Hepatocyte (in vitro differentiated cells): Measurements from ENCODE around the gene PTPRD. TPM values are rescaled to one million over a fixed set of nuclear protein-coding genes. Genes with fewer than 3 reads are reported as not detected.

ENCODE experiments used
- DNase-seq: peaks from one replicate; pipeline ENCODE4 v3.0.0-alpha.2; 2016; ENCODE audit warnings: low spot score
- H2AFZ ChIP-seq: fragments of 200-600 bp; sonication (generic); 2 replicates; pipeline ENCODE4 v1.6.0; 2016; ENCODE audit warnings: antibody characterized with exemption, mild to moderate bottlenecking
- H3K27ac ChIP-seq: fragments of 200-600 bp; sonication (generic); 2 replicates; pipeline ENCODE4 v1.5.1; 2016; ENCODE audit warnings: mild to moderate bottlenecking
- H3K27me3 ChIP-seq: fragments of 200-600 bp; sonication (generic); 2 replicates; pipeline ENCODE4 v1.6.1; 2016
- H3K36me3 ChIP-seq: fragments of 200-600 bp; sonication (generic); replicated peaks from 2 replicates; pipeline ENCODE4 v1.5.1; 2016; ENCODE audit warnings: low read depth; ENCODE audit not compliant: insufficient read depth
- H3K4me1 ChIP-seq: fragments of 200-600 bp; sonication (generic); 2 replicates; pipeline ENCODE4 v1.5.1; 2016; ENCODE audit warnings: mild to moderate bottlenecking, moderate library complexity; ENCODE audit not compliant: insufficient read depth
- H3K4me2 ChIP-seq: fragments of 200-600 bp; sonication (generic); 2 replicates; pipeline ENCODE4 v1.6.0; 2016
- H3K4me3 ChIP-seq: fragments of 200-600 bp; sonication (generic); 2 replicates; pipeline ENCODE4 v1.5.1; 2016; ENCODE audit warnings: mild to moderate bottlenecking
- H3K79me2 ChIP-seq: fragments of 200-600 bp; sonication (generic); 2 replicates; pipeline ENCODE4 v1.6.0; 2017; ENCODE audit warnings: mild to moderate bottlenecking
- H3K9me2 ChIP-seq: fragments of 200-600 bp; sonication (generic); replicated peaks from 2 replicates; pipeline ENCODE4 v1.6.0; 2017; ENCODE audit warnings: mild to moderate bottlenecking; ENCODE audit not compliant: insufficient read depth
- H3K9me3 ChIP-seq: fragments of 200-600 bp; sonication (generic); 2 replicates; pipeline ENCODE4 v1.5.1; 2016; ENCODE audit warnings: low read depth, mild to moderate bottlenecking
- H4K20me1 ChIP-seq: fragments of 200-600 bp; sonication (generic); 2 replicates; pipeline ENCODE4 v1.6.0; 2016; ENCODE audit warnings: mild to moderate bottlenecking; ENCODE audit not compliant: insufficient read depth, poor library complexity, severe bottlenecking
- EZH2 ChIP-seq: fragments of 200-600 bp; sonication (generic); IDR thresholded peaks from 2 replicates; pipeline ENCODE4 v1.6.1; 2016; ENCODE audit warnings: antibody characterized with exemption, mild to moderate bottlenecking, borderline replicate concordance
- EZH2phosphoT487 ChIP-seq: fragments of 200-600 bp; sonication (generic); IDR thresholded peaks from one replicate; pipeline ENCODE4 v1.6.1; 2018; ENCODE audit warnings: antibody characterized with exemption, mild to moderate bottlenecking, low read depth, moderate library complexity; ENCODE audit not compliant: unreplicated experiment, severe bottlenecking
- WGBS: methylation state at CpG from one replicate; pipeline ENCODE4 v1.1.6; 2016; ENCODE audit warnings: low lambda C conversion rate; ENCODE audit errors: missing lambda C conversion rate; 5-methylcytosine and 5-hydroxymethylcytosine counted together
- polyA plus RNA-seq: library from polyadenylated mRNA; unstranded; fragments of >200 nt; fragmentation: Nextera tagmentation; extraction: Ambion mirVana; gene quantifications from 2 replicates; pipeline ENCODE4 v1.2.1, GENCODE V29; 2016
- total RNA-seq: library from RNA; depleted of rRNA; stranded (reverse); fragments of >200 nt; gene quantifications from 2 replicates; pipeline ENCODE4 v1.2.3, GENCODE V29; 2014
- TF ChIP-seq, protein P1 (sequence below): fragments of 200-600 bp; sonication (generic); IDR thresholded peaks from 2 replicates; pipeline ENCODE4 v1.5.1; 2016; ENCODE audit warnings: antibody characterized with exemption, mild to moderate bottlenecking; ENCODE audit not compliant: poor library complexity

The PTPRD gene
- total and polyA plus RNA-seq, 2 experiments from 2014 or later: 6.5 to 77.6 TPM

- no peaks in the 10 kb centered on the region for H3K79me2 ChIP-seq
- H3K36me3 ChIP-seq: no peaks in the 10 kb centered on the region
- WGBS: 69% methylated on average over 8 of the region's 8 CpGs
- H3K9me2 ChIP-seq: no peaks in the 10 kb centered on the region
- no peaks in the 10 kb centered on the region for H3K4me1 ChIP-seq
- no peak for TF ChIP-seq EZH2
- TF ChIP-seq, protein P1, sequence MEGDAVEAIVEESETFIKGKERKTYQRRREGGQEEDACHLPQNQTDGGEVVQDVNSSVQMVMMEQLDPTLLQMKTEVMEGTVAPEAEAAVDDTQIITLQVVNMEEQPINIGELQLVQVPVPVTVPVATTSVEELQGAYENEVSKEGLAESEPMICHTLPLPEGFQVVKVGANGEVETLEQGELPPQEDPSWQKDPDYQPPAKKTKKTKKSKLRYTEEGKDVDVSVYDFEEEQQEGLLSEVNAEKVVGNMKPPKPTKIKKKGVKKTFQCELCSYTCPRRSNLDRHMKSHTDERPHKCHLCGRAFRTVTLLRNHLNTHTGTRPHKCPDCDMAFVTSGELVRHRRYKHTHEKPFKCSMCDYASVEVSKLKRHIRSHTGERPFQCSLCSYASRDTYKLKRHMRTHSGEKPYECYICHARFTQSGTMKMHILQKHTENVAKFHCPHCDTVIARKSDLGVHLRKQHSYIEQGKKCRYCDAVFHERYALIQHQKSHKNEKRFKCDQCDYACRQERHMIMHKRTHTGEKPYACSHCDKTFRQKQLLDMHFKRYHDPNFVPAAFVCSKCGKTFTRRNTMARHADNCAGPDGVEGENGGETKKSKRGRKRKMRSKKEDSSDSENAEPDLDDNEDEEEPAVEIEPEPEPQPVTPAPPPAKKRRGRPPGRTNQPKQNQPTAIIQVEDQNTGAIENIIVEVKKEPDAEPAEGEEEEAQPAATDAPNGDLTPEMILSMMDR: no peak
- TF ChIP-seq EZH2phosphoT487: no peak
- no peak overlapping the region for H3K4me3 ChIP-seq
- no peak overlapping the region for H2AFZ ChIP-seq
- H3K4me2 ChIP-seq: no peak overlapping the region
- no peaks in the 10 kb centered on the region for H3K27me3 ChIP-seq
- H3K9me3 ChIP-seq: no peaks in the 10 kb centered on the region
- DNase-seq: no peak
- no peak overlapping the region for H3K27ac ChIP-seq
- H4K20me1 ChIP-seq: no peaks in the 10 kb centered on the region
Observed at GRCh38 chr9:8760000-8760767, 1852.6 kb downstream of the PTPRD start.

DNA sequence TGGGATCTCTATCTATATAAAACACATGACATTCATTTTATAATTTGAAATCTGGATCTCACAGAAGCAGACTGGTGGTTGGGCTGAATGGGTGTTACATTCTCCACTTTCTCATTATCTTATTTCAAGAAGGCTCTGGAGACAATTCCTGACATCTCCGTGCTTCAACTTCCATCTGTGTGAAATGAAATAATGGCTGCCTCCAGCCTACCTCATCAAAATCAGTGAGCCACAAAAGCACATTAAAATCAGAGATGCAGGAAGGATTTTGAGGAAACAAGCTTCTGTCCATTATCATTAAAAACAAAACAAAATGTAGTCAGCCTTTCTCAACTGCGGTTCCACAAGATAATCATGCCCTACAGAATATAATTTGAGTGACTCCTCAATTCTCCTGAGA is 1854.9 kb downstream of the PTPRD start:
- WGBS: 93% methylated on average over 2 of the region's 2 CpGs
- Histone ChIP-seq H3K4me3 (no peak overlapping the region), H3K9me3 (no peaks in the 10 kb centered on the region), H3K4me2 (no peak overlapping the region), H3K9me2 (no peaks in the 10 kb centered on the region), H2AFZ (no peak overlapping the region), H4K20me1 (no peaks in the 10 kb centered on the region), H3K27me3 (no peaks in the 10 kb centered on the region), H3K36me3 (no peaks in the 10 kb centered on the region), H3K4me1 (no peaks in the 10 kb centered on the region), H3K79me2 (no peaks in the 10 kb centered on the region), H3K27ac (no peak overlapping the region)
- DNase-seq: no peak
- TF ChIP-seq EZH2 (no peak), EZH2phosphoT487 (no peak)
- TF ChIP-seq, protein P1: no peak

- no peak for DNase-seq
- Histone ChIP-seq H2AFZ (no peak overlapping the region), H3K27ac (no peak overlapping the region), H3K79me2 (no peaks in the 10 kb centered on the region), H3K4me3 (no peak overlapping the region), H3K4me2 (no peak overlapping the region), H4K20me1 (no peaks in the 10 kb centered on the region), H3K9me3 (no peaks in the 10 kb centered on the region), H3K4me1 (no peaks in the 10 kb centered on the region), H3K27me3 (no peaks in the 10 kb centered on the region), H3K36me3 (no peaks in the 10 kb centered on the region), H3K9me2 (no peaks in the 10 kb centered on the region)
- TF ChIP-seq, protein P1: no peak
- no peak for TF ChIP-seq EZH2
- TF ChIP-seq EZH2phosphoT487: no peak
- WGBS: 91% methylated on average over 1 of the region's 1 CpG
Observed at GRCh38 chr9:8754751-8755150, 1858.1 kb downstream of the PTPRD start.
